HG03460 (cell line): ENCODE measurements around the gene KCTD2.

ENCODE experiments used
- ATAC-seq: cut with Tn5 transposase; IDR thresholded peaks from one replicate; pipeline ENCODE4 v1.9.1; 2021; ENCODE audit not compliant: unreplicated experiment

The KCTD2 gene

DNA sequence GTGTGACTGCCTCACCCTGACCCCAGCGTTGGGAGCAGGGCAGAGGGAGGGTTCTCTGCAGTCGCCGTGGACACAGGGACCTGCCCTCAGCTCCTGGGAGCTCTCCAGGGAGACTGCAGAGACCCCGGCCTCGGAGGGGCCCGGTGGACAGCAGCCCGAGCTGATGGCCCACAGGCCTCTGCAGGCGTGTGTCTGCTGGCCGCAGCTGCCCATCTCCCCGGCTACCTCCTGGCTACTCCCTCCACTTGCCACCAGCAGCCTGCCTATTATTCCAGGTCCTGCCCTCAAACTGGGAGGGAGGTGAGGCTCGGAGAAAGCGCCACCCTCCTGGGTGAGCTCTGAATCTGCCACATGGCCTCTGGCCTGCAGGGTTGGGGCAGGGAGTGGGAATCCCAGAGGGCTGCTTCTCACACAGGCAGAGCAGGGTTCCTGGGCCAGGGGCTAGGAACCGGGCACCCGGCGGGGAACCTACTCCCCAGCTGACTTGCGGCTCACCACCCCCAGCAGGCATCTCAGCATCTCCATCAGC lies 47.9 kb downstream of the KCTD2 start:
- ATAC-seq: no peak

DNA sequence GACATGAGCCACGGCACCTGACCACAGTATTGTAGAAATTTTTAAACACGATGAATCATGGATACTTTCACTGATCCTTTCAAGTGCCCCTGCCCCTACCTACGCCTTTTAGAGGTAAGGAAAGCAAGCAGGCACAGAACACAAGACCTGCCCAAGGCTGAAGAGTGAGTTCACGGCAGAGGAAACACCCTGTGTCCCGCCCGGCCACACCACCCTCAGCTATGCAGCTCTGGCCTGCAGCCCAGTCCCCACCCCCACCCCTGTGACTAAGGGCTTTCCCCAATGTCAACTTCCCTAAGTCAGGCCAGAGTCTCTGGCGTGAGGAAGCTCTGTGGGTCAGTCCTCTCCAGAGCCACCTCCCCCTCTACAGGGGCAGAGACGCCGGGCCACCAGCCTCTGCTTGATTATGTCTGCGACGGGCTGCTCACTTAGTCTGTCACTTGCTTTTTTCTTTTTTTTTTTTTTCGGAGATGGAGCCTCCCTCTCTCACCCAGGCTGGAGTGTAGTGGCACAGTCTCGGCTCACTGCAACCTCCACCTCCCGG lies 49.1 kb downstream of the KCTD2 start:
- ATAC-seq: no peak

DNA sequence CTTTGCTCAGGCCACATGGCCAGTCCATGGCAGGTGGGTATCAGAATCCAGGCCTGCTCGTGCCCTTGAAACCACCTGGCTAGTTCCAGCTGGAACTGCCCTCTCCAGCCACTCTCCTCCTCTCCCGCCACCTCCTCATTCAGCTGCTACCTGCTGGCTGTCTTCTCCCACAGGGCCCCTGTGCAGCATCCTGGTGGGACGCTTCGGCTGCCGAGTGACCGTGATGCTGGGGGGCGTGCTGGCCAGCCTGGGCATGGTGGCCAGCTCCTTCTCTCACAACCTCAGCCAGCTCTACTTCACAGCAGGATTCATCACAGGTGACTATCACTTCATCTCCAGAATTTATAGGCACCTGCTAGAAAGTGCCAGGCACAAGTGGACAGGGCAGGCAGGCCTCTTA lies 50.8 kb downstream of the KCTD2 start:
- no peak for ATAC-seq

DNA sequence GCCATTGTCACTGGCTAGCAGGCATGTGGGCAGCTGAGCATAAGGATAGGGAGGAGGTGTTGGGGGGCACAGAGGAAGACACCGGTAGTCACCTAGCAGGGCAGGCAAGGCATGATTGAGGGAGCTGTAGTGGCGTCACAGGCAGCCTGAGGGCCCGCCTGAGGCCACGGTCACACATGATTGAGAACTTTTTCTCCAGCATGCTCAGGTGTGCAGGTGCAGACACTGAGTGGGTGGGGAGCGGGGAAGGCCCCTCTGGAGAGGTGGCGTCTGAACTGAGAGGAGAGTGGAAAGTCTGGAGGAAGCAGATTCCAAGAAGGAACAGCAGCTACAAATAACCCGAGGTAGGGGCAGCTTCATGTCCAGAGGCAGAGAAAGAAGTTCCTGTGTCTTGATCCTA lies 51.8 kb downstream of the KCTD2 start:
- no peak for ATAC-seq

DNA sequence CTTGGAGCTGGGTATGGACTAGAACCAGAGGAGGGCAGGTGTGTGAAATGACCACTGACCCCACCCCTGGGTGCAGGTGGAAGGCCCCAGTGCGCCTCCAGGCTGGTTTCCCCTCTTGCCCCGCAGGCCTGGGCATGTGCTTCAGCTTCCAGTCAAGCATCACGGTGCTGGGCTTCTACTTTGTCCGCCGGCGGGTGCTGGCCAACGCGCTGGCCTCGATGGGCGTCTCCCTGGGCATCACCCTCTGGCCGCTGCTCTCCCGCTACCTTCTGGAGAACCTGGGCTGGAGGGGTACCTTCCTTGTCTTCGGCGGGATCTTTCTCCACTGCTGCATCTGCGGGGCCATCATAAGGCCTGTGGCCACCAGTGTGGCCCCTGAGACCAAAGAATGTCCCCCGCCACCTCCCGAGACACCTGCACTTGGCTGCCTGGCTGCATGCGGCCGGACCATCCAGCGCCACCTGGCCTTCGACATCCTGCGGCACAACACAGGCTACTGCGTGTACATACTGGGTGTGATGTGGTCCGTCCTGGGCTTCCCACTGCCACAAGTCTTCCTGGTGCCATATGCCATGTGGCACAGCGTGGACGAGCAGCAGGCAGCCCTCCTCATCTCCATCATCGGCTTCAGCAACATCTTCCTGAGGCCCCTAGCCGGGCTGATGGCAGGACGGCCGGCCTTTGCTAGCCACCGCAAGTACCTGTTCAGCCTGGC lies 53.0 kb downstream of the KCTD2 start:
- no peak for ATAC-seq

DNA sequence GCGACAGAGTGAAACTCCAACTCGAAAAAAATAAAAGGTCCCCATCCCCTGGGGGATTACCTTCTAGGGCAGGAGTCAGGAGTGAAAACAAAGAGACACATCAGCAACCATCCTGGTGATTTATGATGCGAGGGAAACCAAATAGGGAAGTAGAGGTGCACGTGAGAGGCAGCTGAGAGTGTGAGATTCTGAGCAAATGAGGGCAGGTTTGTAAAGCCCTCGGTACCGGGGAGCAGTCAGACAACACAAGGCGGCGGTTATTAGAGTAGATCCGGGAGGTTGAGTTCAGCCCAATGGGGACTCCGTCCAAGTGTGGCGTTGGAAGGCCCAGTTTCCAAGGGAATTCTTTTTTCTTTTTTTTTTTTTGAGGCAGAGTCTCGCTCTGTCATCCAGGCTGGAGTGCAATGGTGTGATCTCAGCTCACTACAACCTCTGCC lies 55.4 kb downstream of the KCTD2 start:
- ATAC-seq: no peak

DNA sequence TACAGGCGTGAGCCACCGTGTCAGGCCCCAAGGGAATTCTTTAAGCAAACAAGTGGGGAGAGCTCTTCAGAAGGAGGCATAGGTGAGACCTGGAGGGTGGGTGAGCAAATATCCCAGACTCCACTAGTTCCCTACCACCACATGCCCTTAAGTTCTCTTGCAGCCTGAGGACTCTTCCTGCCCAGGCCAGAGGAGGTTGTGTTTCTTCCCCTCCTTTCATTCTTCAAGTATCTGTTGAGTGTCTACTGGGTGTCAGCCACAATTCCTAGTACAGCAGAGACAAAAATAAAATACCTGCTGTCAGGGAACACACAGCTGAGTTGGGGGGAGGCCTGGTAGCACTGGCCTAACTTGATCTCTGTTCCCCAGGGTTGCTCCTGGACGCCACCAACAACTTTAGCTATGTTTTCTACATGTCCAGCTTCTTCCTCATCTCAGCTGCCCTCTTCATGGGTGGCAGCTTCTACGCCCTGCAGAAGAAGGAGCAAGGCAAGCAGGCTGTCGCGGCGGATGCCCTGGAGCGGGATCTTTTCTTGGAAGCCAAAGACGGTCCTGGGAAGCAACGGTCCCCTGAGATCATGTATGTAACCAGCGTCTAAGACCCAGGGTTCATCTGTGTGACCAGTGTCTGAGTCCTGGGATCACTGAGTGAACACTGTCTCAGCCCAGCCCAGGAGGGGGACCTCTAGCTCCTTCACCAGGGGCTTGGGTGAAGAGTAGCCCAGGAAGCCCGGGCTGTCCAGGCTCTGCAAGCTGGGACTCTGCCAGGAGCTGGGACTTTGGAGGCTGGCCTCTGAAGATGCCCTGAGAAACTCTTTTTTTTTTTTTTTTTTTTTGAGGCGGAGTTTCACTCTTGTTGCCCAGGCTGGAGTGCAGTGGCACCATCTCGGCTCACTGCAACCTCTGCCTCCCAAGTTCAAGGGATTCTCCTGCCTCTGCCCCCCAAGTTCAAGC lies 56.9 kb downstream of the KCTD2 start:
- ATAC-seq: no peak

DNA sequence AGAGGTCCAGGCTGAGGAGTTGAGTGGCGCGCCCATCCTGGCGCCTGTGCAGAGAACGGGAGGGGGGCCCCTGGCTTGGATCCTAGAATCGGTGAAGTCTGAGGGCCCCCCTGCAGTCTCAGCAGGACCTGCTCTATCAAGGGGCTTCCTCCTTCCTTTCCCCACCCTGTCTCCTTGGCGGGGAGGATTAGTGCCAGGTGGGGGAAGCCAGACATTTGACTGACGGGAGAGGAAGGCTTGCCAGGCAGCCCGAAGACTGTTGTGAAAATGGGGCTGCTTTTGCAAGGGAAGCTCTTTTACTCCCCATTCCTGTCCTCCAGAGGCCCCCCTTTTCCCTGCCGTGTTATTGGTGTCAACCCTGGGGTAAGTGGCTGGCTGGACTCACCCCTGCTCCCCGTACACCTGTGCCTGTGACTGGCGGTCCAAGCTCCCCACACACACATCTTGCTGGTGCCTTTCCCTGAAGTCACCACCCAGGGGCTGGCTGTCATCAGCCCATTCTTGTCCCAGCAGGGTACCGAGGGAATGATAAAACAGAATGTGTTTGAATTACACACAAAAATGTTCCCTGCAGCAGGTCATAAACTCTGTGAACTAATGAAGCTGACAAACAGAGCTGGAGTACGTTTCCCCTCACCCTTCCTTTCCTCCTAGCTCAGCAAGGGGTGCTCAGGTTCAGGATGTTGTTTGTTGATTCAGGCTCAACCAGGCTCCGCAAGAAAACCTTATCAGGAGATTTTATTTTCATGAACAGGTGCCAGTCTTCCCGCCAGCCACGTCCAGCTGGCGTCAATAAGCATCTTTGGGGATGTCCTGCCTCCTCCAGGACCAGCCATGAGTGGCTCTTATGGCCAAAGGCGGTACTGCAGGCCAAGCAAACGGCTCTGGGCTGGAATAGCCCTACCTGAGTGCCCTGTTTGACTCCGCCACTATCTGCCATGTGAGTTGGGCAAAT lies 58.4 kb downstream of the KCTD2 start:
- no peak for ATAC-seq

DNA sequence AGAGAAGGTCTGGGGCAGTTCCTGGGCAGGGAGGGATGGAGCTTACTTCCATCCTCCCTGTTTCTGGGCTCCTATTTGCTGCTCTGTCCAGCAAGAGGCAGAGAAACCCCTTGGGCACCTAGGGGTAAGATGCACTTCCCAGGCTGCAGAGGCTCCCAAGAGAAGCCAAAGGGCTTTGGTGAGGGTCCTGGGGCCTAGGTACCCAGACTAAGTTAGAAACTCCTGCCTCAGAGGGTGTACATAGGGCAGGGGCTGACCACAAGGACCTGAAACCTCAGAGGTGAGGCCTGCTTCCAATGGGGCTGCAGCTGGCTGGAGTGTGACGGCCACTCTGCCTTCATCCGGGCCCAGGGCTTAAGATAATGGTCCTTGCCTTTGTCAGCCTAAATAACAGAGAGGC lies 61.2 kb downstream of the KCTD2 start:
- ATAC-seq: no peak

DNA sequence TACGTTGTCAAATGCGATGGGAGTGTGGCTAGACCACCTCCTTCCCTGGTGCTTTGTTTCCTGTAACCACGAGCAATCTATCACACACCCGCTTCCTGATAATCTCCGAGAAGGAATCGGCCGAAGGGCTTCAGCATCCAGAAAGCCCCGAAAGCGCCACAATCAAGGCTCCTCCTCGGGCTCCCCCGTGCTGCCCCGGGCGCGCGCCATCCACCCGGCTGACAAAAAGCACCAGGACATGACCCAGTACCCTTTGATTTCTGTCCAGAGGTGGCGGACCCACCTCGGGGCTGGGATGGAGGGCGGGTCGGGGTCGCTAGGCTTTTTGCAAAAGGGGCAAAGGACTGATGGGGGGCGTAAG lies 62.0 kb downstream of the KCTD2 start:
- no peak for ATAC-seq

DNA sequence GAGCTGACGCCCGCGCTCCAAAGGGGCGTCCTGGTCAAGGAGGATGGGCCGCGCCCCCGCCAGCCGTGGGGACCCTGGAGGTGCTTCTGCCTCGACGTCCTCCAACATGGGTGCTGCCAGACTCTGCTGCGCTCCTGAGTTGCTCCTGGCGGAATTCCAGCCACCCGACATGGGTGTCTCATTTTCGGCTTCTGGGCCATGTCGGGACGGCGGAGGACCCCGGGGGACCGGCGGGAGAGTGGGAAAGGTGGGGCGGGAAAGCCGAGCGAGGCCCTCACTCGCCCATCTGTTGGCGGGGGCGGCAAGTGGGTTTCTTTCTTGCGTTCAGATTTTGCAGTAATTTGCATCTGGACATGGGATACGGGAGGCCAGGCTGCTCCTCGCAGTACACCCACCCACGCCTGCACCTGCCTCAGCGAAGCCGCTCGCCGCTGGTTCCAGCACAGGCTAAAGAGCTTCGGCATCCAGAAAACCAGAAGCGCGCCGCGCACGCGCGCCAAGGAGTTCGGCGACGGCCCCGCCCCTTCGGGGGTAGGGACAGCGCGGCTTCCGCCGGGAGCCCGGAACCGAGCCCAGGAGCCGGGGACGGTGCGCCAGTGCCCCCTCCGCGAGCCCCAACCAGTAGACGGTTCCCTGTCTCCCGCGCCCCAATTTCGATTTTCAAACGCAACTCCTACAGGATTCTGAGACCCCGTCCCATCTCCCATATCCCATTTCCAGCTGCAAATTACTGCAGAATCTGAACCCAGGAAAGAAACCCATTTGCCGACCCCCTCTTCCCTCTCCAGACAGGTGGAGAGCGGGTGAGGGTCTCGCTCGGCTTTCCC lies 62.6 kb downstream of the KCTD2 start, which contains the start of gene ARMC7:
Gene ARMC7 (plus strand): TSS at position 563 of the 827 bp plus-strand sequence. CDS start 320 bp downstream, outside the sequence.
- ATAC-seq: peak; percentile 56

DNA sequence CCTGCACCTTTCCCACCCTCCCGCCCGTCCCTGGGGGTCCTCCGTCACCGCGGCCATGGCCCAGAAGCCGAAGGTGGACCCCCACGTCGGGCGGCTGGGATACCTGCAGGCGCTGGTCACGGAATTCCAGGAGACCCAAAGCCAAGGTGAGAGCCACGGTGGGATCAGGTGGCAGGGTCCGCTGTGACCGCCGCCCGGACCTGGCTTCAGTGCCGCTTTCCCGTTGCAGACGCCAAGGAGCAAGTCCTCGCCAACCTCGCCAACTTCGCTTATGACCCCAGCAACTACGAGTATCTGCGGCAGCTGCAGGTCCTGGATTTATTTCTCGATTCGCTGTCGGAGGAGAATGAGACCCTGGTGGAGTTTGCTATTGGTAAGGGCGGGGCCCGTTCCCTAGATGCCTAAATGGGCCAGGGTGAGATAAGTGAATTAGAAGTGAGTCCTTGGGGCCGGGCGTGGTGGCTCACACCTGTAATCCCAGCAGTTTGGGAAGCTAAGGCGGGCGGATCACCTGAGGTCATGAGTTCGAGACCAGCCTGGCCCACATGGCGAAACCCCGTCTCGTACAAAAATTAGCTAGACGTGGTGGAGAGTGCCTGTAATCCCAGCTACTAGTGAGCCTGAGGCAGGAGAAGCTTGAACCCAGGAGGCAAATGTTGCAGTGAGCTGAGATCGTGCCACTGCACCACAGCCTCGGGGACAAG lies 63.4 kb downstream of the KCTD2 start:
- ATAC-seq: no peak

DNA sequence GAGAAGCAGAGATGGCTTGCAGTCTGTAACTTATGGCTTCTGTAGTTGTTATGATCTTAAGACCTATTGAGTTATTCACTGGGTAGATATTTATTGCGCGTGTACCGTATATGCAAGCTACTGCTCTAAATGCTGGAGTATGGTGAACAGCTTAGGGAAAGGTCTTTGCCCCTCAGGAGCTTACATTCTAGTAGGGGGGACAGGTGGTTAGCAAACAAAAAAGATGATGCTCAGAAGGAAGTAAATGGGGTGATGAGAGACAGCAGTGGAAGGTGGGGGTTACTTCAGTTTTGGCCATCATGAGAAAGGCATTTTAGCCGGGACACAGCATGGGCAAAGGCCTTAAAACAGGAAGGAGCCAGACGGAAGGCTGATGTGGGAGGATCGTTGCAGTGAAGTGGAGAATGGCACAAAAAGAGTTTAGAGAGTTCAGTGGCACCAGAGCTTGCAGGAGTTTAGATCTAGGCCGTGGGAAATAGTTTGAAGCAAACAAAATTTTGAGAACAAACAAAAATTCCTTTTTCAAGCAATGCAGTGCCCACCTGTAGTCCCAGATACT lies 64.8 kb downstream of the KCTD2 start:
- no peak for ATAC-seq

DNA sequence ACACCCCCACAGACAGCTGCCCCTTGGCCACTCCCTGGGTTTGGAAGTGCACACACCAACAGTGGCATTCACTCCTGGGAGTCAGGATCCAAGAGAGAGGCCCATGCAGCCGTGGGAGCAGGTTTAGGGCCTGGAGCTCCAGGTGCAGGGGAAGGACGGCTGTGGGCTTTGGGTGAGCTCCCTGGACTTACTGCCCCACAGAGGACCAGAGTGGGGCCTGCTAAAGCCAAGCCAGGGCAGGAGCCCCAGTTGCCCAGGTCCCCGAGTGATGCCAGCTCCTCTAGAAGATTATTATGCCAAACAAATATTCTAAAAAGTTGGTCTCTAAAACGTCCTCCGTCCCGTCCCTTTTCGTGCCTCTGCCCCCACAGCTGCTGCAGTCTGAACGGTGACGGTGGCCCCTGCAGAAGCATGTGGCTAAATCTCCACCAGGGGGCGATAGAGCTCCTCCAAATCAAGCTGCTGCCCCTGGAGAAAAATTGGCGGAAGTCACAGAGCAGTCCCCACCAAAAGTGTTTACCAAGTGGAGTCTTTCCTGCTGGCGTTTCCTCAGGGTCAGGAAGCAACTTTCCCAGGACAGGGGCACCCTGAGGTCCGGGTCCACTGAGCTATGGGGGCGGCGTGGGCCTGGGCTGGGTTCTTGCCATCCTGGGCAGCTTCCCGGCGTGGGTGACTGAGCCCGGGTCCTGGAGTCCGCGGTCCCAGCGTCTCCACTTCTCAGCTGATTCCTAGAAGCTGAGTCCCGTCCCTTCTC lies 67.0 kb downstream of the KCTD2 start:
- peak; percentile 38 for ATAC-seq

DNA sequence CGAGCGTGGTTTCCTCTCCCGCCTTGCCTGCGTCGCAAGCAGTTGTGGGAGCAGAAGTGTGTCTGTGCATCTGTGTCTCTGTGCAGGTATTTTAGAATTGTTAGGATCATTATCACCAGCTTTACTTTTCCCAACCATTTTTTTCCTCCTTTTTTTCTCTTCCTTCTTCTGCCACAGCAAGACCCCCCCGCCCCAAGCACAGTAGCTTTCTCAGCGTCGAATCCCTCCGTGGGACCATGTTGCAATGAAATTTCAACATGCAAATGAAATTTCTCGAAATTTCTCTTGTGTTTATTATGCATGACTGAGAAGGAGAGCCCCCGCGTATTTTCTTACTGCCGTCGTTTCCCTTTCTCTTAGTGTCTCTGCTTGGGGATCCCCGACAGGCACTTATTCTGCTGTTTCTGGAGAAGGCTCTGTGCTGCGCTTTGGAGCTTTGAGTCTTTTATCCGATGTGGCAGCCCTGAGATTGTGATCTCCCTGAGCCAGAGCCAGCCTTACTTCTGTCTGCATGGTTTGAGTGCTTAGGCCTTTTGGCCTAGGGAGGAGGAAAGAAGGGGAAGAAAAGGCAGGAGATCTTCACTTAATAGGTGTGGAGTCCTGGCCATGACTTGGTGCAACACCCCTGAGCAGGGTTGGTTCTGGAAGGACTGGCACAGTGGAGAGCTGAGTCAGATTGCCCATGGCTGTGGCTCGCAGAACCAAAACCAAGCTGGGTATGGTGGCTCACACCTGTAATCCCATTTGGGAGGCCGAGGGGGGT lies 67.7 kb downstream of the KCTD2 start:
- ATAC-seq: no peak
